Stimulated activated CD8-positive, alpha-beta memory T cell treated with anti-CD3 and anti-CD28 coated beads, Interleukin-12 subunit alpha, Interleukin-12 subunit beta, amount 100 ng/mL, for 24 hours (primary cell): ENCODE results near the gene POMGNT1.

Source experiments
- DNase-seq: peaks from one replicate; pipeline ENCODE4 v3.0.0-alpha.2; 2020; ENCODE audit errors: extremely low read depth

Gene POMGNT1

DNA sequence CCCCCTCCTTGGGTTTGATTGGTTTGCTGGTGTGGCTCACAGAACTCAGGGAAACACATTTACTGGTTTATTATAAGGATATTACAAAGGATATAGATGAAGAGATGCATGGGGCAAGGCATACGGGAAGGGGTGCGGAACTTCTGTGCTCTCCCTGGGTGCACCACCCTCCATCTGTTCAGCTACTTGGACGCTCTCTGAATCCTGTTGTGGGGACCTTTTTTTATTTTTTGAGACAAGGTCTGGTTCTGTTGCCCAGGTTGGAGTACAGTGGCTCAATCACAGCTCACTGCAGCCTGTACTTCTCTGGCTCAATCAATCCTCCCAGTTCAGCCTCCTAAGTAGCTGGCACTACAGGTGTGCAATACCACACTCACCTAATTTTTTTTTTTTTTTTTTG lies 12.3 kb upstream of the POMGNT1 start:
- no peak for DNase-seq

DNA sequence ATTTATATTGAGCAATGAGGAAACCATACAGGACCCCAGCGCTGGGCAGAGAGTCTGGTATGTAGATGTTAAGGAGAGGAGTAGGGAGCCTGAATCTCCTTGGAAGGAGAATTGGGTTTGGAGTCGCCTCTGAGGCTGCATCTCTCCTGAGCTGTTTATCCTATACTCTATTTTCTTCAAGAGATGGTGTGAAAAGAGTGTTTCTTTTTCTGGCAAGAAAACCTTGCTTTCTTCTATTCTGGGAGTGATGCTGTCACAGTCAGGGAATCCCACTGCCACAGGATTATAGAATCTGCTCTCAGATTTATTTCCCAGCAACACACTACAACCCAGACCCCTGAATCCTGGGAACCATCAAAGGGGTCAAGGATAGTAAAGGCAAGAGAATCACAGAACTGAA lies 8.2 kb upstream of the POMGNT1 start:
- DNase-seq = no peak

DNA sequence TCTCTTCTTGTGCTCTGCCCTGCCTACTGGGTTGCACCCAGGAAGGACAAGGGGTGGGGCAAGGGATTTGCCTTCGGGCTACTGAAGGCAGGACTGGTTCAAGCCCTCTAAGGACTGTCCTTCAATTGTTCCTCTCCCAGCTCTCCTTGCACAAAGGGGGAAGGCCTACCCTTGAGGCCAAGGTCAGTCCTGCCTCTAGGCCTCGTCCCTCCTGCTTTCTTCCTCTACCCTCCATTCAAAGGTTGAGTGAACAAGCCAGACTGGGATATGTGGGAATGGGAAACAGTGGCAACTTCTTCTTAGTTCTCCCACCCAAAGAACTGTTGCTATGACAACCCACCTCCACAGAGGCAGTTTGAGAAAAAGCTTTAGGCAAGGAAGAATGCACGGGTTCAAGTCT lies 7.6 kb upstream of the POMGNT1 start:
- no peak for DNase-seq

DNA sequence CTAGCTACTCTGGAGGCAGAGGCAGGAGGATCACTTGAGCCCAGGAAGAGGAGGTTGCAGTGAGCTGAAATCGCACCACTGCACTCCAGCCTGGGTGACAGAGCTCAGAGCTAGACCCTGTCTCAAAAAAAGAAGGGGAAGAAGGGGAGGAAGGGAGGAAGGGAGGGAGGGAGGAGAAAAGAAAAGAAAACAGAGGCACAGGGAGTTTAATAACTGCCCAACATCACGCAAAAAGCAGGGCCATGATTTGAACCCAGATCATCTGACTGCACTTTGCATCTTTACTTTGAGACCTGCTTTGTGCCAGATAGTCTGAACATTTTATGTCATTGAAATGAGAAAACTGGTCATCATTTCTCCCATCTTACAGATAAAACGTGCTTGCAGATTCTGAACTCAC lies 6.9 kb upstream of the POMGNT1 start:
- no peak for DNase-seq

DNA sequence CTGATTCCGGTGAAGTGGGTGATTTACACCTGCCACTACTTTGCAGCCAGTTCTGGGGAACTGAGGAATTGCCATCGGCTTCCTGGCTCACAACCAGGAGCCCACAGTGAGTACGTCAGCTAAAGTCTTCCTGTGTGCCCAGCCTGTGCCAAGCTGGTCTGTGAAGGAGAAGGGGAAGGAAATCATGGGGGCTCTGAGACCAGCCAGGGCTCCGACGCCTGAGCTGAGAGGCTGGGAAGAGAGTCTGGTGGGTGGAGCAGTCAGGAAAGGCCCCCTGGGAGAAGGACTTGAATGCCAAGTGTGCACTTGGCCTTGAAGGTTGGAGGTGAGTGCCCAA lies 6.1 kb upstream of the POMGNT1 start:
- DNase-seq = no peak

DNA sequence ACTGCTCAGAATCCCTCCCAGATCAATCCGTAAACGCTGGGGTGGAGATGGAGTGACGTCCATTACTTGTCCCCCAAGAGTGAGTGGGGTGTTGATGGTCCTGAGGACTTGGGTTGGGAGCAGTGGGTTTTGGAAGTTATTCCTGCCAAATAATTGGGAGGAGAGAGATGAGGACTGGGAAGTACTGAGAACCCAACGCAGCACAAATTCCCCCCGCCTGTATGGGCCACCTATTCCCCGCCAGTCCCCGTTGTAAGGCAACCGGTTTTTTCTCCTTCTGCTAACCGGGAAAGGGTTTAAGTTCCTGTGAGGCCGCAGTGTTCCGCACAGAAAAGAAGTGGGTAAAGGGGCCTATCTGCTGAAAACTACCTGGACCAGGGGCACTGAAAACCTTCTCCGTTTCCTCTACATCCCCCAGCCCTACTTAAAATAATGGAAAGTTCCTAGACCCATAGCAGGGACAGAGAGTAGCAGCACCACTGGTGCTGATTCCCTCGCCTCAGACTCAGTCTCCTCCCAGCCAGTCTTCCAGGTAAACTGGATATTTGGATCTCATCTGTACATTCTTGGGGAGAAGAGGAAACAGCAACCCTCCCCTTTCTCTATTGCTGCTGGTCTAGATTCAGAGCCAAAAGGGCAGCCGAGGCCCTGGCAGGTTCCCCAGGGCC lies 5.6 kb upstream of the POMGNT1 start:
- DNase-seq = no peak

DNA sequence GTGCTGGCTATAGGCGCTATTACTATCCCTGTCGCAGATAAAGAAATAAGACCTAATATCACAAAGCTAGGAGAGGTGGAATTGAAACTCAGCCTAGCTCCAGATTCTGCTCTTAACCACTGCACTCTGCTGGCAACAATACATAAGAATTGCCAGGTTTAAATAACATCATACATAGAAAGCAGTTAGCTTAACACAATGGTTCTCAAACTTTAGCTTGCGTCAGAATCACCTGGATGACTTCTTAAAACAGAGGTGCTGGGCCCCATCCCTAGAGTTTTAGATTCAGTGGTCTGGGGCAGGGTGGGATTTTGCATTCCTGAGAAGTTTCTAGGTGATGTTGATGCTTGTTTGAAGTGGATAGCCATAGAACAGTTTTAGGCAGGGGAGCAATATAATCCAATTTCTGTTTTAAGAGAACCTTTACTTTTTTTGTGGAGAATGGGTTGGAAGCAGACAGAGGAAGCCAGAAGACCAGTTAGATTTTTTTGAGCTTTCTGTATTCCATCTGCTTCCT lies 1.1 kb upstream of the POMGNT1 start:
- DNase-seq = no peak

DNA sequence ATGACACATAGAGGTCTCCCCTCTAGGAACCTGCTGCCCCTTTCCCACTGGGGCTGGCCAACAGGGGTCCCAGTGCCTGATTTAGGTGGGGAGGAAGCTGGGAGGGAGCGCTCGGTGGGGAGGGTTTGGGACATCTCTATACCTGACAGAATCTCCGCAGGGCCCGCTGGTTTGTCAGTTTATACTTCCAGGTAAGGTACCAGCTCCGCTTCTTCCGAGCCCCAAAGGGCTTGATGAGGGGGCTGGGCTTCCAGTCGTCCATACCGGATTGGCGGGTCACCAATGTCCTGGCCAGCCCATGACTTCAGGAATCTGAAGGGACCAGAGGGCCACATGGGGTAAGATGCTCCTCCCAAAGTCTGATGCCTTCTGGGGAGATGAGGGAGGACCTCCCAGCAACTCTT lies 672 bp downstream of the POMGNT1 start:
- no peak for DNase-seq

DNA sequence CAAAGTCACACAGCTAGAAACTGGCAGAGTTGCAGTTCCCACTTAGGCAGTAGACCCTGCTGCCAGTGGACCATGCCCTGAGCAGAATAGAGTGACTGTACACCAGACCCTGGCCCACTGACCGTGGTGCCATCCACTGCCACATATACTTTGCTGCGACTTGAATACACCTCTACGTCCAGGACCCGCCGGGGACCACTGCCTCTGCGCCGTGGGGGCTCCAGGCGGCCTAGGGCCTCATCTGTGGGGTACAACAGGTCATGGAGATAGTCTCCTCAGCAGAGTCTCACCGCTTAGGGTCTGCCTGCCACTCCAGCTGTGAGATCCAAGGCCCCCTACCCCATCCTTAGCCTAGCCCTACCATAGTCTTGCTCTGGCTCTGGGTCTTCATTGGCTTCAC lies 1.6 kb downstream of the POMGNT1 start:
- no peak for DNase-seq

DNA sequence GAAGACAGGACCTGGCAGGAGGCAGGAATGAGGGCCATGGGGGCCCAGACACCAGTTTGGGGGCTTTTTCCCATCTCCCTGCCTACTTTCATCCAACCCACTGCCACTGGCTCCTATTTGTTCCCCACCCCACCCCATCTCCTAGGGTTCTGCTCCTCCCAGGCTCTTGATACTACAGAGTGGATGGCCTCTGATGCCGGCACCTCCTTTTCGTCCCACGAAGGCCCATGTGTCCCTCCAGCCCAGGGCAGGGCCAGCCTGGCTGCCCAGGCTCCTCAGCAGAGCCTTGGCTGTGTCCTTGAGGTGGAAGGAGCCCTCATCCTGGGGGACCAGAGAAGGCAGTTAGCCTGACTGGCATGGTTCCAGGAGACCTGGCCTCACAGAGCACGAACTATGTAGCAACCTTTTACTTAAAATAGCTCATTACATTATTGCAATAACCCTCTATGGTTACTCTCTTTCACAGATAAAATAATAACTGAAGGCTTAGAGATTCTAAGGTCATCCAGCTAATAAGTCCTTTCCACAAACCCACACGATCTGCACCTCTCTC lies 3.5 kb downstream of the POMGNT1 start:
- DNase-seq = no peak

DNA sequence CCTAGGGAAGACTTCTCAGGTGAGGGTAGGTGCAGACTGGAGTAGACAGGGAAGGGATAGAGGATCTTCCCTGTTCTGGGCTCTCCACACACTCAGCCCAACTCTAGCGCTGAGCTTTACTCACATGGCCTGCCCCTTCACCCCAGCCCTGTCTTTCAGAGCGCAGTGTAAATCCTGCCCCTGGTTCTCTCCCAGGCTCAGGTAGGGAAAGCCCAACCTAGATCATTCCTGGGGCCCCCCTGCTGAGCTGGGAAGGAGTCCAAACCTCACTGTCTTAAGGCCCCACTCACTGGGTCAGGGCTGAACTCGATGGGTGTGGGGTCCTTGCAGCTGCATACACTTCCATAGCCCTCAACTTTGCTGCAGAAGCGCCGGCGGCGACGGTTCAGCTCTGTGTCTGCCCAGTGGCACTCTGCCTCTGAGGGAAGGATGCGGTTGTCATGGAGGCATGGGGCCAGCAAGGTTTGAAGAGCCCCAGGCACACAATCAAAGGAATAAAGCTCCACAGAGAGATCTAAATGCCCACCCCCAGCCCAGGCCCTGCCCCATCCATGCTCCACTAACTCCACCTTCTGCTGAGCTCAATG lies 4.2 kb downstream of the POMGNT1 start:
- no peak for DNase-seq

DNA sequence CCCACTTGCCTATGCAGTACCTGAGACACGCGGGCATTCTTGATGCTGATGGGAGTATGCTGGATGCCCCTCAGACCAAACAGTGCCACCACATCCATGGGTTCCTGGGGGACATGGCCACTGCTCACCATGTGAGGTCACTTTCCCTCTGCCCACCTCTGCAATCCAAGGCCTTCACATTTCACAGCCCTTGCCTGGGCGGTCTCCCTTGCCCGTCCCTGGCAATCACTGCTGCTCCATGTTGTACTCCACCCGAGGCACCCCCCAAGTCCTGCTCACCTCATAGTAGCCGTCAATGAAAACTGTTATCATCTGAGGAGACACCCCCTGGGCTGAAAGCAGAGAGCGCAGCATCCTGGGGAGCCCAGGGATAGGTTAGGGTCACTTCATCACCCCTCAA lies 4.9 kb downstream of the POMGNT1 start:
- no peak for DNase-seq

DNA sequence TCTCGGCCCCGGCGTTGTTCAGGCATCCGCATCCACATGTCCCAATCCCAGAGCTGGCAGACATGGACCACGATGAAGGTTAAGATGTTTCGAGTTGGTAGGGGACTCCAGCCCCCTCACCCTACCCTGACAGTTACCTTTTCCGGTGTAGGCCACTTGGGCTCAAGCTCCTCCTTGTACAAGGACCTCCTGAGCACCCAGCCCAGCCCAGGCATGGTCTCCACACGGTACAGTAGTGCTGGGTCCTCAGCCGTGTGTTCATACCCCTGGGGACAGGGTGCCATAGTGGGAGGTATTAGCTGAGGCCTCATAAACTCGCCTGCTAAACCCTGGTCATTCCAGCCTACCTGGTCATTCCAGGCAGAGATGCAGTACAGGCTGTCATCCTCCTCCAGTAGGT lies 6.1 kb downstream of the POMGNT1 start:
- DNase-seq = no peak

DNA sequence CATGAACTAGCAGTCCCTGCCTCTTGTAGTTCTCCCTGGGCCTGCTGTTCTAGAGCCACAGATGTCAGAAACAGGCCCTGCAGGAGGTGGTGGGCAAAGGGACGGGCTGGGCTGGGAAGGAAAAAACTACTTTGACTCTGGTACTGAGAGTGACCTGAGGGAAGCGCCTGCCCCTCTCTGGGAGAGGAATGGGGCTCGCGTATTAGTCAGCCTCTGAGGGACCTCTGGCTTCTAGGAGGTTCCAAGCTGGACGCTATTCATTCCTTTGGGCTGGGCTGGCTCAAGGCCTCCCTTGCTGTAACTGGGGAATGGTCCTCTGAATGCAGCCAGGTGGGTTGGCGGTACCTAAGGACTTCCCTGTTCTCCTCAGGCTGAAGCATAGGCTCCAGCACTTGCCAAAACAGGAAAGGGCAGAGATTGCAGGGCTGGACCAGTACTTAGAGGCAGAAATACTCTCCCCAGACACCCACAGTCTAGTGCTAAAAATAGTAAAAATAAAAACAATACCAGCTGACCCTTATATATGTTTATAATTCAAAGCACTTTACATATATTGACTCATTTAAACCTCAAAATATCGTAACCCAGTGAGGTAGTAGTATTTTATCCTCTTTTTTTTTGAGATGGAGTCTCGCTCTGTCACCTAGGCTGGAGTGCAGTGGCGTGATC lies 7.1 kb downstream of the POMGNT1 start:
- no peak for DNase-seq

DNA sequence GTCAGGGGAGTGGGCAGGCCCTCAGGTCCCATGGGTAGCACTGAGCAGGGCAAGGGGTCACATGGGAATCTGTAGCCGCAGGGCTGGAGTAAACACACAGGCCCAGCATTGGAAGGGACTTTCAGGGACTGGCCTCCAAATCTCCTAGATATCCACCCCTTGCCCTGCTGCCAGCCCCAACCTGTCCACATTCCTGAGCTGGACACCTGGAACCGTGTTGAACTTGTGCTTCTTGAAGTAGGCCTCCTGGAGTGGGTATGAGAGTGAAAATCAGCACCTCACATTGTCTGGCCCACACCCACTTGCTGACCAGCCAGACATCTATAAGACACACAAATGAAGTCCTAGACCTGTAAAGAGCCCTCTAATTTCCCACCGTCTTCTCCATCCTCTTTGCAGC lies 7.7 kb downstream of the POMGNT1 start:
- no peak for DNase-seq

DNA sequence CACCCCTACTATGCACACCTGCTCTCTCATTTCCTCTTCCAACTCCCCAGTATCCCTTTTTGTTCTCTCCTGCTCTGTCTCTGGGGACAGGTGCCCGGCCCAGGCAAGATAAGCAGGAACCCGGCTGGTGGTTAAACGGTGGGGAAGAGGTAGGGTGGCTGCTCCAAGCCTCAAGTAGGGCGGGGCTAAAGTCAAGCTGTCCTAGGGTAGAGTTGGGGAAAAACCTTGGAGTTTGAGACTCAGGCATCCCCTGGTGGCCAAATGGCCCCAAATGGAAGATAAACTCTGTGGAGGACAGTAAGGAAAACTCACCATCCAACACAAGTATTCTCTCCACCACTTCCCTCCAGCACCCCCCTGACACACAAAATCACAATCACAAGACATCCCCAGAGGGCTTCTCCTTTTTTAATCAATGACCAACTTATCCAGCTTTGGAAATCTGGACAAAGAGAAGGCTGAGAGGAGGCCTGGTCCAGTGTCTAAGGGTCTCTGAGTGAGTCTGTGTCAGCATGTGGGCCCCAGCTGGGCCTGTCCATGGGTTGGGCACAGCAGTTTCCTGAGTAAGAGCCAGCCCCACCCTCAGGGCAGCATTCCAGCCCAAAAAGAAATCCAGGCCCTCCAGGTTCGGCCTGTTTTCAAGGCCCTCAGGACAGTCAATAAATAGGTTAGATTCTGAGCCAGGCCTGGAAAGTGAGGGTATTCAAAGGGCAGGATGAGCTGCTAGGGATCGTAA lies 9.8 kb downstream of the POMGNT1 start:
- DNase-seq = no peak

DNA sequence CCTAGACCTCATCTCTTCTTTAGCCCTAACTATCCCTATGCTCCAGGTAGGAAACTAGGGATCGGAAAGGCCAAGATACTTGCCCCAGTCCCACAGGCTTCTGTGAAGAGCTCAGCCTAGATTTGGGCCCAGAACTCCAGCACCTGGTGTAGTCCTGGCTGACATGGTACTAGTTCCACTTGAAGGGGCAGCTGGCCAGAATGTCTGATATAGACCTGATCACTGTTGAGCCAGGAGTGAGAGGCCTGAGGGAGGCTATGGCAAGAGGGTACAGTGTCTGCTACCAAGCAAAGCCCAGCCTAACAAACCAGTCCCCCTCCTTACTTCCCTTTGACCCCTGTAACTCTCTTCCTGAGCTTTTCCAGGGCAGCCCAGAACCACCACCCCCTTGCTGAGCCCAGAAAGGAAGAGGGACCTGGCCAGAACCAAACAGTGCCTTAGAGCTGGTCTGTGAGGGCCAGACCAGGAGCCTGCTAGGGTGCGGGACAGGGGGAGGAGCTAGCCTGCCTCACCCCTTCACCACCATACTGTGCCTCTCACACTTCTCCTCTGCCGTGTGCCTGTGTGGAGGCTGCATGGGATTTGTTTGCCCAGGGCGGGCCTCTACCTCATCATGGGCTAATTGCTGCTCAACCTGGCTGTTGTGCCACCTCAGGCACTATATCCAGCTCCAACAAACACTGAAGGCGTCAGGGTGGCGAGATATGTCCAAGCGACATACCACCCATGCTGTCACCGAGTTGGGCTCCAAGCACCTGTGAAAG lies 10.9 kb downstream of the POMGNT1 start:
- DNase-seq = no peak

DNA sequence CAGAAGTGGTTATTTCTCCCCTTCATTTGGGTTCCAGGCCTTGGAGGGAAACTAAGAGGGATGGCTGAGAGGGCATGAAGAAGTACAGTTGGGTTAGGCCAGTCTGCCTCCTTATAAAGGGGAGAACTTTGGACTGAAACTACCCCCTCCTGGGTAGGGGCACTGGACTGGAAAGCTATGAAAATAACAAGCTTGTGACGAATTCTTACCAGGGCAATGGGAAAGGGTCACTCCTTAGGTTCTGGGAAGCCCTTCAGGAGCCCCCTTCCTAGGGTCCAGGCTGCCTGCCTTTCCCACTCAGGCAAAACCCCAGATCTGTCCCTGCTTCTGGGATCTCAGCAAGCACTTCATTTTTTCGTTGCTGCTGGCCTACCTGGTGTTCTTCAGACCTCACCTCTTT lies 12.2 kb downstream of the POMGNT1 start:
- no peak for DNase-seq

DNA sequence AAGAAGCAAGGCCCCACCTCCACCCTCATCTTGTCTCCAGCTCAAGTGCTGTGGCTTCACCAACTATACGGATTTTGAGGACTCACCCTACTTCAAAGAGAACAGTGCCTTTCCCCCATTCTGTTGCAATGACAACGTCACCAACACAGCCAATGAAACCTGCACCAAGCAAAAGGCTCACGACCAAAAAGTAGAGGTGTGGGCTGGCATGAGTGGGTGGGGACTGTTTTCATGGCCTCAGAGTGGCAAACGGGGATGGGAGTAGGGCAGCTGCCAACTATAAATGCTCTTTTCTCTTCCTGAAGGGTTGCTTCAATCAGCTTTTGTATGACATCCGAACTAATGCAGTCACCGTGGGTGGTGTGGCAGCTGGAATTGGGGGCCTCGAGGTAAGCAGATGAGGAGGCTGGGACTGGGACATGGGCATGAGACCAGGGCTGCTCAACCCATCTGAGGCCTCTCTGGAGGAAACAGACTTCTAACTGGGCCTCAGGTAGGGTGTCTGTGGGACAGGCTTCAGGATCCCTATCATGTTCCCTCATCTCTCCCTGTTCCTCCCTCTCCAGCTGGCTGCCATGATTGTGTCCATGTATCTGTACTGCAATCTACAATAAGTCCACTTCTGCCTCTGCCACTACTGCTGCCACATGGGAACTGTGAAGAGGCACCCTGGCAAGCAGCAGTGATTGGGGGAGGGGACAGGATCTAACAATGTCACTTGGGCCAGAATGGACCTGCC lies 13.1 kb downstream of the POMGNT1 start:
- no peak for DNase-seq

DNA sequence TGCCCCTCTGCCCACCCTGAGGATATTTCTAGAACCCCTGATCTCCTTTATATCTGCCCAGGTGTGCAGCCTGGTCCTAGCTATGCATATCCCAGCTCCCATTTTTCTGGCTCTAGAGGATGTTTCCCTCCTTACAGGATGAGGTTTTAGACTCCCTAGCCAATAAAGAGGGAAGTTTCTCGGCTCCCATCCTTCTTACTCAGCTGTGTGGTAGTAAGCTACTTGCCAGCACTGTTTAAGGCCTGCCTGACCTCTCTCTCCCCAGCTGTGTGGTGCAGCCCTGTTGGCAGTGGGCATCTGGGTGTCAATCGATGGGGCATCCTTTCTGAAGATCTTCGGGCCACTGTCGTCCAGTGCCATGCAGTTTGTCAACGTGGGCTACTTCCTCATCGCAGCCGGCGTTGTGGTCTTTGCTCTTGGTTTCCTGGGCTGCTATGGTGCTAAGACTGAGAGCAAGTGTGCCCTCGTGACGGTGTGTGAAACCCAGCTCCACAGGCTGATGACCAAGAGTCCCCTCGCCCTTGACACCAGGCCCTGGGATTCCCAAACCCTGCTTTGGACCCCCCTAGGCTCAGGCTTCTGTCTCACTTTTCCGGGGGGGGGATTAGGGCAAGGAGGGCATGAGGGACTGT lies 14.2 kb downstream of the POMGNT1 start:
- no peak for DNase-seq
